Endothelial cell of umbilical vein (primary cell): ENCODE measurements around the gene AJAP1. TPM values are rescaled to one million over a fixed set of nuclear protein-coding genes. Genes with fewer than 3 reads are reported as not detected.

ENCODE experiments used
- BruUV-seq: library from RNA; stranded (reverse); fragments of 400-500 nt; replicated peaks from 2 replicates; lab custom pipeline; 2021; lab: Mats Ljungman, UMichigan
- CTCF ChIA-PET: fragments of 300-600, 350-600 bp; sonication (Branson Sonifier 250); formaldehyde crosslinking; loops from one replicate; lab custom pipeline; 2021; ENCODE audit warnings: antibody characterized with exemption, inconsistent platforms; lab: Charles Lee
- POLR2A ChIA-PET: fragments of 300-600, 350-600 bp; sonication (Branson Sonifier 250); formaldehyde crosslinking; loops from one replicate; lab custom pipeline; 2021; ENCODE audit warnings: antibody characterized with exemption, inconsistent platforms; lab: Charles Lee
- DNase-seq: peaks from one replicate; pipeline ENCODE4 v3.0.0-alpha.2; 2011; ENCODE audit warnings: low read depth, low spot score
- FAIRE-seq: peaks from 2 replicates; lab custom pipeline; 2011; peaks lifted over from hg19 to GRCh38; lab: Jason Lieb, UNC
- H2AFZ ChIP-seq: 2 replicates; pipeline ENCODE4 v1.6.0; 2012; ENCODE audit warnings: low read depth, low read length, control low read depth, inconsistent platforms
- H3K27ac ChIP-seq: 2 replicates; pipeline ENCODE4 v1.5.1; 2011; ENCODE audit warnings: low read depth, mild to moderate bottlenecking, control low read depth, low read length, moderate library complexity; ENCODE audit not compliant: insufficient read depth
- H3K27me3 ChIP-seq, 2 experiments: 2 replicates each; pipeline versions ENCODE4 v1.6.0 to v1.6.1; 2011; ENCODE audit warnings: low read length in 2 of 2, mixed read lengths in 1 of 2; ENCODE audit not compliant: control insufficient read depth in 2 of 2, insufficient read depth in 2 of 2
- H3K36me3 ChIP-seq, 2 experiments: 2 replicates in 1 of 2; 3 replicates in 1 of 2; pipeline ENCODE4 v1.5.1; 2011; ENCODE audit warnings: low read length in 2 of 2, mild to moderate bottlenecking in 1 of 2, moderate library complexity in 1 of 2; ENCODE audit not compliant: control insufficient read depth in 2 of 2, insufficient read depth in 2 of 2; ENCODE audit errors: extremely low read depth in 1 of 2
- H3K4me1 ChIP-seq: 3 replicates; pipeline ENCODE4 v1.5.1; 2011; ENCODE audit warnings: mild to moderate bottlenecking, low read length; ENCODE audit not compliant: control insufficient read depth, insufficient read depth; ENCODE audit errors: extremely low read depth
- H3K4me2 ChIP-seq: 2 replicates; pipeline ENCODE4 v1.6.1; 2011; ENCODE audit warnings: low read length, control low read depth, mixed read lengths; ENCODE audit not compliant: insufficient read depth
- H3K4me3 ChIP-seq, 3 experiments: fragments of 200-600 bp in 1 of 3; sonication (generic), shearing (Covaris generic) in 1 of 3; replicated peaks in 1 of 3; 2 replicates each; pipeline ENCODE4 v1.5.1; 2011 to 2016; ENCODE audit warnings: control low read depth in 3 of 3, low read length in 3 of 3, mild to moderate bottlenecking in 2 of 3, inconsistent platforms in 1 of 3, low read depth in 1 of 3, moderate library complexity in 1 of 3; ENCODE audit not compliant: insufficient read depth in 1 of 3
- H3K79me2 ChIP-seq: 2 replicates; pipeline ENCODE4 v1.6.0; 2012; ENCODE audit warnings: low read length, inconsistent platforms; ENCODE audit not compliant: control insufficient read depth, insufficient read depth
- H3K9ac ChIP-seq: replicated peaks from 2 replicates; pipeline ENCODE3; 2011; ENCODE audit warnings: low read length, control low read depth; ENCODE audit not compliant: insufficient read depth; ENCODE audit errors: extremely low read depth
- H3K9me1 ChIP-seq: replicated peaks from 3 replicates; pipeline ENCODE4 v1.6.0; 2011; ENCODE audit warnings: mild to moderate bottlenecking, low read length; ENCODE audit not compliant: control insufficient read depth, insufficient read depth; ENCODE audit errors: extremely low read depth
- H3K9me3 ChIP-seq: replicated peaks from 2 replicates; pipeline ENCODE4 v1.5.1; 2012; ENCODE audit warnings: low read length, inconsistent platforms; ENCODE audit not compliant: control insufficient read depth, insufficient read depth
- H4K20me1 ChIP-seq: replicated peaks from 2 replicates; pipeline ENCODE3; 2011; ENCODE audit warnings: mild to moderate bottlenecking, low read length; ENCODE audit not compliant: control insufficient read depth, insufficient read depth; ENCODE audit errors: extremely low read depth
- EZH2 ChIP-seq: IDR thresholded peaks from 2 replicates; pipeline ENCODE4 v1.6.1; 2012; ENCODE audit warnings: borderline replicate concordance, low read depth, mild to moderate bottlenecking, moderate library complexity, low read length, inconsistent platforms; ENCODE audit not compliant: severe bottlenecking
- FOS ChIP-seq: IDR thresholded peaks from 2 replicates; pipeline ENCODE4 v1.6.1; 2011; ENCODE audit warnings: mild to moderate bottlenecking, low read length, moderate library complexity, borderline replicate concordance; ENCODE audit not compliant: insufficient read depth
- GATA2 ChIP-seq: IDR thresholded peaks from 2 replicates; pipeline ENCODE4 v1.7.0; 2011; ENCODE audit warnings: low read depth, mild to moderate bottlenecking, moderate library complexity, mixed read lengths, low read length; ENCODE audit not compliant: insufficient read length, insufficient read depth
- JUN ChIP-seq: IDR thresholded peaks from 2 replicates; pipeline ENCODE4 v1.6.1; 2011; ENCODE audit warnings: borderline replicate concordance, low read depth; ENCODE audit not compliant: insufficient read length, insufficient read depth
- MYC ChIP-seq: IDR thresholded peaks from one replicate; pipeline ENCODE4 v1.6.1; 2011; ENCODE audit warnings: mild to moderate bottlenecking, low read depth, low read length
- POLR2A ChIP-seq: IDR thresholded peaks from 2 replicates; pipeline ENCODE4 v1.6.1; 2012; ENCODE audit warnings: low read depth, mild to moderate bottlenecking, control low read depth, low read length
- POLR2AphosphoS5 ChIP-seq: IDR thresholded peaks from 2 replicates; pipeline ENCODE4 v1.6.1; 2012; ENCODE audit warnings: low read depth, mild to moderate bottlenecking, control low read depth, low read length, moderate library complexity; ENCODE audit not compliant: insufficient read depth
- dilution Hi-C: fragments of 300-500 bp; cut with MboI; formaldehyde crosslinking; loops from one replicate; pipeline ENCODE4 v1.15.0; 2019; ENCODE audit warnings: low sequenced_read_pairs; ENCODE audit not compliant: extremely low pct_ligation_motif_present
- intact Hi-C: fragments of 100-400 bp; cut with micrococcal nuclease; formaldehyde crosslinking; loops from one replicate; pipeline ENCODE4 v1.10.0; 2022
- polyA plus RNA-seq, 4 experiments: library from polyadenylated mRNA; depleted of rRNA in 3 of 4; stranded (reverse) in 3 of 4; unstranded in 1 of 4; fragments of >200 nt; gene quantifications; 2 replicates each; pipeline versions ENCODE4 v1.2.1 to v1.2.3, GENCODE V29; 2011 to 2012; ENCODE audit warnings: missing spikeins in 1 of 4
- total RNA-seq: library from RNA; stranded (reverse); gene quantifications from 2 replicates; pipeline ENCODE4 v1.2.3, GENCODE V29; 2021
- TF ChIP-seq, protein P1 (sequence below), 2 donors: IDR thresholded peaks; 1 replicate in 1 of 2; 2 replicates in 1 of 2; pipeline ENCODE4 v1.5.1; 2011; ENCODE audit warnings: low read length in 2 of 2, mild to moderate bottlenecking in 2 of 2, moderate library complexity in 2 of 2, control low read depth in 1 of 2, inconsistent platforms in 1 of 2, low read depth in 1 of 2; ENCODE audit not compliant: insufficient read depth in 1 of 2; ENCODE audit errors: extremely low read depth in 1 of 2
- TF ChIP-seq, protein P2 (sequence below): IDR thresholded peaks from 2 replicates; pipeline ENCODE4 v1.6.1; 2011; ENCODE audit not compliant: insufficient read depth, insufficient read length

AJAP1 gene
- total and polyA plus RNA-seq, 2 donors (not counting 3 experiments of a cell fraction or from before 2014, with no cell fraction given): not detected

DNA sequence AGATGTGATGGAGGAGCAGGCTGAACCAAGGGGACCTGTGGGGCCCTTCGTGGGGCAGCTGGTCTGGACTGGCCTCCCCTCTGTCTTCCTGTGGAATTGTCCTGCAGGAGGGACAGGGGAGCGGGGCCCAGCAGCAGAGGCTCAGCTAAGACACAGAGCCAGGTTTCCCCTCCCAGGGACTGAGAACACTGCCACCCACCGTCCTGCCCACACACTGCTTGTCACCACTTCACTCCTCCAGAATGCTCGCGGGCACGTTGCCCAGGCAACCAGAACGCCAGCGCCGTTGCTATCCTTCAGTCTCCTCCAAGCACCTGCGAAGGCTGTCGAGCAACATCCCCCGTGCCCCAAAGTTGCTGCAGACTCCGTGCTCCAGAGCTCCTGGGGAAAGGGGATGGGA lies 46.4 kb downstream of the AJAP1 start:
- DNase-seq (no peak), FAIRE-seq (no peak)
- Histone ChIP-seq H3K4me3 (no peak overlapping the region), H3K9me1 (no peaks in the 10 kb centered on the region), H3K9ac (no peak overlapping the region), H3K27me3 (no peaks in the 10 kb centered on the region), H3K79me2 (no peaks in the 10 kb centered on the region), H3K27ac (no peak overlapping the region), H4K20me1 (no peaks in the 10 kb centered on the region), H3K4me1 (no peaks in the 10 kb centered on the region), H3K9me3 (peaks cover 5% of the 10 kb centered on the region), H3K4me2 (no peak overlapping the region), H3K36me3 (no peaks in the 10 kb centered on the region), H2AFZ (no peak overlapping the region)
- TF ChIP-seq POLR2A (no peak), GATA2 (no peak), EZH2 (no peak), FOS (no peak), JUN (no peak)
- TF ChIP-seq, protein P1, sequence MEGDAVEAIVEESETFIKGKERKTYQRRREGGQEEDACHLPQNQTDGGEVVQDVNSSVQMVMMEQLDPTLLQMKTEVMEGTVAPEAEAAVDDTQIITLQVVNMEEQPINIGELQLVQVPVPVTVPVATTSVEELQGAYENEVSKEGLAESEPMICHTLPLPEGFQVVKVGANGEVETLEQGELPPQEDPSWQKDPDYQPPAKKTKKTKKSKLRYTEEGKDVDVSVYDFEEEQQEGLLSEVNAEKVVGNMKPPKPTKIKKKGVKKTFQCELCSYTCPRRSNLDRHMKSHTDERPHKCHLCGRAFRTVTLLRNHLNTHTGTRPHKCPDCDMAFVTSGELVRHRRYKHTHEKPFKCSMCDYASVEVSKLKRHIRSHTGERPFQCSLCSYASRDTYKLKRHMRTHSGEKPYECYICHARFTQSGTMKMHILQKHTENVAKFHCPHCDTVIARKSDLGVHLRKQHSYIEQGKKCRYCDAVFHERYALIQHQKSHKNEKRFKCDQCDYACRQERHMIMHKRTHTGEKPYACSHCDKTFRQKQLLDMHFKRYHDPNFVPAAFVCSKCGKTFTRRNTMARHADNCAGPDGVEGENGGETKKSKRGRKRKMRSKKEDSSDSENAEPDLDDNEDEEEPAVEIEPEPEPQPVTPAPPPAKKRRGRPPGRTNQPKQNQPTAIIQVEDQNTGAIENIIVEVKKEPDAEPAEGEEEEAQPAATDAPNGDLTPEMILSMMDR (IDR thresholded peaks at IDR 0.05; ENCODE audit: extremely low read depth in 1 of 2, insufficient read depth in 1 of 2, low read depth in 1 of 2, low read length in 2 of 2): no peak
- intact Hi-C loops (no loop called here), dilution Hi-C loops (no loop called here)
- ChIA-PET POLR2A (no interaction called here), CTCF (no interaction called here)
- no TSS peak for BruUV-seq

DNA sequence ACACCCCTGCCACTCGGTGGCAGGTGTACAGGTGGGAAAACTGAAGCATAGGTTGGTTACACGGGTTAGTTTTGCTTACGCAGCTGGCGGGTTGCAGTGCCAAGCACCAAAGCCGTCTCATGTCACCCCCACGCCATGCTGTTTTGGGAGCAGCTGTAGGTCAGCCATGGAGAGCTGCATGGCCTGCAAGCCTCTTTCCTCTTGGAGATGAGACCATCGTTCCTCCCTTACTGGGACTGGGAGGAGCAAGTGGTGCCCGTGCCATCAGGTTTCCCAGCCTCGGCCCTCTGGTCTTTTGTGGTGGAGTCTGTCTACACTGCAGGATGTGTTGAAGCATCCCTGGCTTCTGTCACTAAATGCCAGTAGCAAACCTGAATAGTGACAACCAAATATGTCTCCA lies 46.9 kb downstream of the AJAP1 start:
- no peak overlapping the region for H3K27ac ChIP-seq
- TF ChIP-seq JUN: no peak
- TF ChIP-seq, protein P2, sequence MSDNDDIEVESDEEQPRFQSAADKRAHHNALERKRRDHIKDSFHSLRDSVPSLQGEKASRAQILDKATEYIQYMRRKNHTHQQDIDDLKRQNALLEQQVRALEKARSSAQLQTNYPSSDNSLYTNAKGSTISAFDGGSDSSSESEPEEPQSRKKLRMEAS: no peak
- TF ChIP-seq POLR2AphosphoS5: no peak
- no peak for TF ChIP-seq MYC
- TF ChIP-seq GATA2: no peak
- no peak for TF ChIP-seq POLR2A
- no peak for TF ChIP-seq EZH2
- TF ChIP-seq, protein P1 (IDR thresholded peaks at IDR 0.05; ENCODE audit: extremely low read depth in 1 of 2, insufficient read depth in 1 of 2, low read depth in 1 of 2, low read length in 2 of 2): no peak
- no peak for TF ChIP-seq FOS
- no peak for FAIRE-seq
- no peaks in the 10 kb centered on the region for H3K9me1 ChIP-seq
- BruUV-seq: no TSS peak
- dilution Hi-C loops (no loop called here), intact Hi-C loops (no loop called here)
- H3K9me3 ChIP-seq: peaks cover 5% of the 10 kb centered on the region
- H3K4me3 ChIP-seq: no peak overlapping the region
- CTCF ChIA-PET: no interaction called here
- POLR2A ChIA-PET: no interaction called here
- no peak overlapping the region for H3K4me2 ChIP-seq
- no peaks in the 10 kb centered on the region for H3K4me1 ChIP-seq
- no peak overlapping the region for H3K9ac ChIP-seq
- H3K27me3 ChIP-seq: no peaks in the 10 kb centered on the region
- no peaks in the 10 kb centered on the region for H3K79me2 ChIP-seq
- DNase-seq: no peak
- no peak overlapping the region for H2AFZ ChIP-seq
- H4K20me1 ChIP-seq: no peaks in the 10 kb centered on the region
- no peaks in the 10 kb centered on the region for H3K36me3 ChIP-seq
